OCI-LY1 (cell line): ENCODE results near the gene PKMYT1.
A peak's percentile ranks its signal among the peaks of the same experiment; 100 is the strongest.

Experiments used
- H2AFZ ChIP-seq: fragments of 200-600 bp; sonication (generic), shearing (Covaris generic); 2 replicates; pipeline ENCODE4 v1.6.0; 2014; ENCODE audit warnings: antibody characterized with exemption, mild to moderate bottlenecking, low read length
- H3F3A ChIP-seq: fragments of 200-600 bp; sonication (generic), shearing (Covaris generic); 2 replicates; pipeline ENCODE4 v1.6.0; 2014; ENCODE audit warnings: mild to moderate bottlenecking, antibody characterized with exemption, low read length, moderate library complexity; ENCODE audit not compliant: insufficient read depth
- H3K27ac ChIP-seq: fragments of 200-600 bp; sonication (generic); 2 replicates; pipeline ENCODE4 v1.5.1; 2014; ENCODE audit warnings: low read length, mixed run types, mild to moderate bottlenecking, low read depth; ENCODE audit not compliant: poor library complexity, severe bottlenecking
- H3K27me3 ChIP-seq: fragments of 200-600 bp; sonication (generic); 2 replicates; pipeline ENCODE4 v1.6.0; 2014; ENCODE audit warnings: antibody characterized with exemption, mild to moderate bottlenecking, low read length, moderate library complexity; ENCODE audit not compliant: insufficient read depth
- H3K36me3 ChIP-seq: fragments of 200-600 bp; sonication (generic); 2 replicates; pipeline ENCODE4 v1.6.1; 2014; ENCODE audit warnings: mild to moderate bottlenecking, antibody characterized with exemption, low read length, moderate library complexity, mixed read lengths; ENCODE audit not compliant: insufficient read depth
- H3K4me1 ChIP-seq: fragments of 200-600 bp; sonication (generic); 2 replicates; pipeline ENCODE4 v1.5.1; 2014; ENCODE audit warnings: mild to moderate bottlenecking, low read length, moderate library complexity; ENCODE audit not compliant: insufficient read depth, severe bottlenecking
- H3K4me2 ChIP-seq: fragments of 200-600 bp; sonication (generic), shearing (Covaris generic); 2 replicates; pipeline ENCODE4 v1.6.1; 2014; ENCODE audit warnings: low read length
- H3K4me3 ChIP-seq: fragments of 200-600 bp; sonication (generic); 2 replicates; pipeline ENCODE4 v1.5.1; 2014; ENCODE audit warnings: low read length, low read depth, mild to moderate bottlenecking, mixed read lengths; ENCODE audit not compliant: poor library complexity, severe bottlenecking
- H3K79me2 ChIP-seq: fragments of 200-600 bp; shearing (Covaris generic); 2 replicates; pipeline ENCODE4 v1.6.1; 2016; ENCODE audit warnings: mixed run types, low read length, mixed read lengths; ENCODE audit not compliant: insufficient read depth
- H3K9ac ChIP-seq: fragments of 200-600 bp; sonication (generic), shearing (Covaris generic); 2 replicates; pipeline ENCODE4 v1.6.1; 2014; ENCODE audit warnings: mild to moderate bottlenecking, low read length, mixed read lengths
- H3K9me2 ChIP-seq: fragments of 200-600 bp; sonication (generic), shearing (Covaris generic); 2 replicates; pipeline ENCODE4 v1.6.1; 2014; ENCODE audit warnings: low read depth, mild to moderate bottlenecking, low read length, mixed read lengths
- H3K9me3 ChIP-seq: fragments of 200-600 bp; shearing (Covaris generic); 2 replicates; pipeline ENCODE4 v1.6.1; 2014; ENCODE audit warnings: low read length, mixed read lengths
- H4K20me1 ChIP-seq: fragments of 200-600 bp; sonication (generic), shearing (Covaris generic); 2 replicates; pipeline ENCODE4 v1.6.0; 2016; ENCODE audit warnings: mild to moderate bottlenecking, low read length; ENCODE audit not compliant: insufficient read depth
- EZH2 ChIP-seq: fragments of 200-600 bp; sonication (generic), shearing (Covaris generic); IDR thresholded peaks from 2 replicates; pipeline ENCODE4 v1.8.0; 2017; ENCODE audit warnings: borderline replicate concordance, mixed run types, mild to moderate bottlenecking, antibody characterized with exemption, low read length, moderate library complexity, mixed read lengths
- TF ChIP-seq, protein P1 (sequence below): fragments of 200-600 bp; sonication (generic), shearing (Covaris generic); IDR thresholded peaks from 2 replicates; pipeline ENCODE4 v1.5.1; 2017; ENCODE audit warnings: mild to moderate bottlenecking, antibody characterized with exemption, low read length, moderate library complexity, mixed read lengths

PKMYT1 gene

DNA sequence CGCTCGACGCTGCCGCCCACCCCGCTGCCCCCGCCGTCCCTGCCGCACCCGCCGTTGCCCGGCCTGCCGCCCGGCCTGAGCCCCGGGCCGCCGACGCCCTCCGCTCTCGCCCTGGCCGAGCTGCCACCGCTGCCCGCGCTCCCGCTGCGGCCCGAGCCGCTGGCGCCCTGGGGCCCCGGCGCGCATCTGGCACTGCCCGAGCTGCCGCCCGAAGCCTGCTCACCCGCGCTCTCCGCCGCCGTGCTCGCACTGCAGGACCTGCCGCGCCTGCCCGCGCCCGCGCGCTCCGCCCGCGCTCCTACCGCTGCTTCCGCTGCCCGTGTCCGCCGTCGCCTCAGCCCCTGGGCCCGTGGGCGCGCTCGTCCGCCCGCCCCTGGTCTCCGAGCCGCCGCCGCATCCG, 24.1 kb upstream of the PKMYT1 start:
- Histone ChIP-seq H3F3A (no peaks in the 10 kb centered on the region), H3K27ac (no peak overlapping the region), H3K4me1 (peaks cover 4% of the 10 kb centered on the region), H3K9me2 (no peaks in the 10 kb centered on the region), H3K9ac (no peak overlapping the region), H3K9me3 (no peaks in the 10 kb centered on the region), H3K36me3 (no peaks in the 10 kb centered on the region), H3K27me3 (peaks cover 22% of the 10 kb centered on the region), H3K4me2 (no peak overlapping the region), H3K79me2 (no peaks in the 10 kb centered on the region), H3K4me3 (no peak overlapping the region), H4K20me1 (no peaks in the 10 kb centered on the region), H2AFZ (no peak overlapping the region)
- TF ChIP-seq, protein P1, sequence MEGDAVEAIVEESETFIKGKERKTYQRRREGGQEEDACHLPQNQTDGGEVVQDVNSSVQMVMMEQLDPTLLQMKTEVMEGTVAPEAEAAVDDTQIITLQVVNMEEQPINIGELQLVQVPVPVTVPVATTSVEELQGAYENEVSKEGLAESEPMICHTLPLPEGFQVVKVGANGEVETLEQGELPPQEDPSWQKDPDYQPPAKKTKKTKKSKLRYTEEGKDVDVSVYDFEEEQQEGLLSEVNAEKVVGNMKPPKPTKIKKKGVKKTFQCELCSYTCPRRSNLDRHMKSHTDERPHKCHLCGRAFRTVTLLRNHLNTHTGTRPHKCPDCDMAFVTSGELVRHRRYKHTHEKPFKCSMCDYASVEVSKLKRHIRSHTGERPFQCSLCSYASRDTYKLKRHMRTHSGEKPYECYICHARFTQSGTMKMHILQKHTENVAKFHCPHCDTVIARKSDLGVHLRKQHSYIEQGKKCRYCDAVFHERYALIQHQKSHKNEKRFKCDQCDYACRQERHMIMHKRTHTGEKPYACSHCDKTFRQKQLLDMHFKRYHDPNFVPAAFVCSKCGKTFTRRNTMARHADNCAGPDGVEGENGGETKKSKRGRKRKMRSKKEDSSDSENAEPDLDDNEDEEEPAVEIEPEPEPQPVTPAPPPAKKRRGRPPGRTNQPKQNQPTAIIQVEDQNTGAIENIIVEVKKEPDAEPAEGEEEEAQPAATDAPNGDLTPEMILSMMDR: no peak
- no peak for TF ChIP-seq EZH2

DNA sequence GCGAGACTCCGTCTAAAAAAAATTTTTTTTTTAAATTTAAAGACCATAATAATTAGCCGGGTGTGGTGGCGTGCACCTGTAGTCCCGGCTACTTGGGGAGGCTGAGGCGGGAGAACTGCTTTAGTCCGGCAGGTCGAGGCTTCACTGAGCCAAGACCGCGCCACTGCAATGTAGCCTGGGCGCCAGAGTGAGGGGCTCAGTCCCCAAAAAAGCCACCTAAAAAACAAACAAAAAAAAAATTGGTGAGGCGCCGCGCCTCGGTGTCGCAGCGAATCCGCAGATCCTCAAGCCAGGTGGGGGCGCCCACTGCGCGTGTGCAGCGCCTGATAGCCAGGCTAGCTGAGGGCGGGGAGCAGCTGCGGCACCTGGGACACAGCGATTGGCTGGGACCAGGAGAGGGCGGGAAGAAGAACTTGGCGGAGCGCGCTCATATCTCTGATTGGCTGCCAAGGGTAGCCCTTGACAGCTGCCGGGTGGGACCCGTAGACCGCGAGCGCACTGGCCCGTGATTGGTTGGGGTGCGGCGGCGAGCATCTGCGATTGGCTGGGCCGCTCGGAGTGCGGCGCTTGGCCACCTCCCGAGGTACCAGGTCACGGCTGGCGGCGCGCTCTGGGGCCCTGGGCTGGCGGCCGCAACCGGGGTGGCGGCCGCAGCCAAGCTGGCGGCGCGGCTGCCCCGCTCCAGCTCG, 23.5 kb upstream of the PKMYT1 start:
- Histone ChIP-seq H3K9me3 (no peaks in the 10 kb centered on the region), H3F3A (no peaks in the 10 kb centered on the region), H3K9me2 (no peaks in the 10 kb centered on the region), H3K4me1 (peaks cover 4% of the 10 kb centered on the region), H3K4me2 (peak overlapping the region; percentile 25; the same call in 1 of the 2 replicates), H3K27ac (no peak overlapping the region), H4K20me1 (no peaks in the 10 kb centered on the region), H3K36me3 (no peaks in the 10 kb centered on the region), H3K9ac (no peak overlapping the region), H2AFZ (no peak overlapping the region), H3K4me3 (no peak overlapping the region), H3K27me3 (peaks cover 20% of the 10 kb centered on the region), H3K79me2 (no peaks in the 10 kb centered on the region)
- TF ChIP-seq, protein P1: peak; percentile 65
- no peak for TF ChIP-seq EZH2

DNA sequence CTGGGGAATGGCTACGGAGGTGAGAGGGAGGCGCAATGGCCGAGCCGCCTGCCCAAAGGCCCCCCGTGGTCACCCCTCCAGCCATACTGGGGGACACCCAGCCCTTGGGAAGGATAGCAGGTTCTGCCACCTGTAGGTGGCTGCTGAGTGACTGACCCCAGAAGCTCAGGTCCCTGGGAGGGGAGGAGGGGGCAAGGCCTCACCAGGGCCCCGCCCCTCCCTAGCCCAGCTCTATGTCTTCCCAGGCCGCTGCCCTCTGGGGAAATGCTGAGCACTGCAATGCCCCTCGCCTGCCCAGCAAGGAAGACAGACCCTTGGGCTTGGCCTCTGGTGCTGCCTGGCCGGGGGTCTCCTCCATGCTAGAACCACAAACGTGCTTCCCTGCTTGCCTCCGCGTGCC, 21.1 kb upstream of the PKMYT1 start:
- peaks cover 7% of the 10 kb centered on the region for H3K27me3 ChIP-seq
- H3K9me2 ChIP-seq: no peaks in the 10 kb centered on the region
- no peaks in the 10 kb centered on the region for H3K9me3 ChIP-seq
- TF ChIP-seq, protein P1: no peak
- no peak for TF ChIP-seq EZH2
- H3K4me2 ChIP-seq: no peak overlapping the region
- H3K27ac ChIP-seq: no peak overlapping the region
- H4K20me1 ChIP-seq: no peaks in the 10 kb centered on the region
- no peaks in the 10 kb centered on the region for H3K36me3 ChIP-seq
- H3F3A ChIP-seq: no peaks in the 10 kb centered on the region
- no peaks in the 10 kb centered on the region for H3K79me2 ChIP-seq
- H3K9ac ChIP-seq: no peak overlapping the region
- peaks cover 4% of the 10 kb centered on the region for H3K4me1 ChIP-seq
- no peak overlapping the region for H3K4me3 ChIP-seq
- H2AFZ ChIP-seq: no peak overlapping the region
